Measurements from ENCODE around the gene PPA1.
"Not testable (repeated sequence)": the region's sequence is repeated elsewhere in the genome, so short reads cannot be mapped to it uniquely, and the experiment has no call there.

PPA1 gene

DNA sequence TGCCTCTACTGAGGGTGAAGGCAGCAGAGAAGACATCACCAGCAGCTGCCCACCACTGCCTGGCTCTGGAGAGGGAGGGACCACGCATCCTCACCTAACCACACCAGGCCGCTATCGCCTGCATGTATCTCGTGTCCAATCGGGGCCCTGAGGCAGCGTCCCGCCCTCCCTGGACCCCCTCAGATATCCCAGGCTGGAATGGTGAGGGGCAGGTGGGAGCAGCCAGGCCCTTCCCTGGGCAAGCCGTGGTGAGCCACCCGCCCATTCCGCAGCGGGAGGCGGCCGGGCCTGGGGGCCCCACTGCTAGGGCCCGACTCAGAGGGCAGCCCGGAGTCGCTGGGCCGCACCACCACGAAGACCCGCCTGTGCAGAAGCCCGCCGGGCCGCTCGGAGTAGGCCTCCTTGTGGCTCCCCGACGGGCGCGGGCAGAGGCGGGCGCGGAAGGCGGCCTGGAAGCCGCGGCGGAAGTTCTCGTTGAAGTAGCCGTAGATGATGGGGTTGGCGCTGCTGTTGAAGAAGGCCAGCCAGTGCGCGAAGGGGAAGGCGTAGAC, 21.6 kb upstream of the PPA1 start:
- no peak for DNase-seq

DNA sequence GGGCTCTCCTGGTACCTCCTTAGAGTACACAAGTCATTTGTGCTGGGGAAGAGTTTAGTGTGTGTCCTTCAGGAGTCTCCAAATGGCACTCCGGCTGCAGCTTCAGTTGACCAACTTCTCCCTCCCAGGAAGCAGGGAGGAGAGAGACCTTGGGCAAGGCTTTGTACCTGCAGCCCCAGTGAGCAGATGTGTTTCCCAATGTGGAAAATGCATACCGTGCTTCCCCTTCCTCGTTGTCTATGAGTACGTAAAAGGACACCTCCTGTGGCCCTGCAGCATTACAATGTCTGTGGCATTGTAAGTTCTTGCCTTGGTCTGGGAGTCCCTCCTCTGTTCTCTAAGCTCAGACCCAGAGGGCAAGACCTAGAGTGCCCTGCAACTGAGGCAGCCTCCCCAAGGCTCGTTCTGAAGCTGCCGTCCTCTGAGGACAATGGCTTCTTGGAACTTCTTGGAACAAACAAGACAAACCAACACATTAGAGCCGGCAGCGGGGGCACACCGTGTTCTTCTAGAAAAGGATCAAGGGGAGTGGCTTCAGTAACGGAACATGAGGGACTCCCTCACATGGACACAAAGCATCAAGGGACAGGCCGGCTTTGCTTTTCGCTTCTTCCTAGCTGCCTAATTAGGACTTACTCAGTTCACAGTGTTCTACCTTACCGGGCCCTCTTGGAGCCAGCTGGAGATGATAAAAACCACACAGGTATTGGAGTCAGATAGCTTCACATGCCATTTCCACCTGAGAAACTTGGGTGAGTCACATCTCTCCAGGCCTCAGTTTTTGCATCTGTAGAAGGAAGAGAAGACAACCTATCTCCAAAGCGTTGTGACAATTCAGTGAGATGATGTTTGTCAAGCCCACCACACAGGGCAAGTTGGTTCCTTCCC, 20.9 kb upstream of the PPA1 start:
- no peak for DNase-seq

DNA sequence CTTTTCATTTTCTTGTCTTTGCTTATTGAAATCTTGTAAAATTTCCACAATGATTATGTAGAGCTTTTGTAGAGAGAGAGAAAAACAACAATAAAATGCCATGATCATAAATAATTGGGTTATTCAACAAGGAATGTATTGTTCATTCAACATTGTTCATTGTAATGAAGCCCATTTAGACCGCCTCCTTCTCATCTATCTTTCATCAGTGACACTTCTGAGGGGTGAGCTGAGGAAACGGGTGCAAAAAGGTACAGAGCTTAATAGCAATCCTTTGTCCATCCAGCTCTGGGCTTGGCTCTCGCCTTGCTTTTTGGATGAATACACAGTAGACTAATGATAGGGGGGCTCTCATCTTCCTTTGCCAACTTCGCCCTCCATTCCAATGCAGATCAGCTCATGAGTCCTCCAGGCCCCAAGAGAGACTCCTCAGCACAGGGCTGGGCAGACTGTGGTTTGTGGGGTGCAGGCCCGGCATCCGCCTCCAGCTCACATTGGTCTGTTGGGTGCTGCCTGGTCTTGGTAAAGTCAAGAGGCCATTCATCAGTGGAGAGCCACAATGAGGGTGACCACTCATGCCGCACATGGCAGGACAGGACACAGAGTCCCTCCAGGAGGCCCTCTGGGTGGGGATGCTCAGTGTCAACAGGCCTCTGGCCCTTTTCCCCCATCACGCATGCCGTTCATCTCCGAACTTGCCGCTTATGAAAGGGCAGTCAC, 17.9 kb upstream of the PPA1 start:
- DNase-seq = no peak

DNA sequence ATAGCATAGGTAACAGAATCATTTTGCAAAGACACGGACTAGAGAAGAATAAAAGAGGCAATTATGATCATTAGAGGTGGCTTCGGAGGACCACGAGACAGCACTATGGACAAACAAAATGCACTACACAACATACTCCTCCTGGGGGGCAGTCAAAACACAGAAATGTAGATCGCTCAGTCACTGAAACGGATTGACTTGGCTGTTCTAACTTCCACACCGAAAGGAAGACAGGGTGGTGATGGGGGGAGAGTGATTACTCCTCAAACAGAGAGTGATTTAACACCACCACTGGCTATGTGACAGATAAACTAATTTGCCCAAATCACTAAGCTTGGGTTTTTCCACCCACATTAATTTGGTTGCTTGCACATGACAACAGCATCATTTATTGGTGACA, 14.1 kb upstream of the PPA1 start:
- no peak for DNase-seq

DNA sequence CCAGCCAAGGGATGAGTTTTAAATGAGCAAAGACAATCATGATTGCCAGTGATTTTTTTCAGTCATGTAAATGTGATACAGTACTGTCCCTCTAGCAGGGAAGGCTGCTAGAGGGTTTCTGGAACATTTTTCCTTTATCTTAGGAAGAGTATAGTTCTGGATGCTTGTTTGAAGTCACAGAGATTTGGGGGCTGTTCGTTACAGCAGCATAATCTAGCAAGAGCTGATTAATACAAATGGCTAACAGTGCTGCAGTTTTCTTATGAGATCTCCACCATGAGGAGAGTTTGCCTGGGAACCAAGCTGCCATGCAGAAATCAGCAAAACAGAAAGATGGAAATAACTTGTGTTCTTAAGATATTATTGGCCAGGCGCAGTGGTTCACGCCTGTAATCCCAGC, 7.9 kb upstream of the PPA1 start:
- DNase-seq = no peak

DNA sequence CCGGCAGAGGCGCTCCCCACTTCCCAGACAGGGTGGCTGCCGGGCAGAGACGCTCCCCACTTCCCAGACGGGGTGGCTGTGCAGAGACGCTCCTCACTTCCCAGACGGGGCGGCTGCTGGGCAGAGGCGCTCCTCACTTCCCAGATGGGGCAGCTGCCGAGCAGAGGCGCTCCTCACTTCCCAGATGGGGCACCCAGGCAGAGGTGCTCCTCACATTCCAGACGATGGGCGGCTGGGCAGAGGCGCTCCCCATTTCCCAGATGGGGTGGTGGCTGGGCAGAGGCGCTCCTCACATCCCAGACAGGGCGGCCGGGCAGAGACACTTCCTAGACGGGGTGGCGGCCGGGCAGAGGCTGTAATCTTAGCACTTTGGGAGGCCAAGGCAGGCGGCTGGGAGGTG, 6.8 kb upstream of the PPA1 start:
- not testable (repeated sequence) for DNase-seq

DNA sequence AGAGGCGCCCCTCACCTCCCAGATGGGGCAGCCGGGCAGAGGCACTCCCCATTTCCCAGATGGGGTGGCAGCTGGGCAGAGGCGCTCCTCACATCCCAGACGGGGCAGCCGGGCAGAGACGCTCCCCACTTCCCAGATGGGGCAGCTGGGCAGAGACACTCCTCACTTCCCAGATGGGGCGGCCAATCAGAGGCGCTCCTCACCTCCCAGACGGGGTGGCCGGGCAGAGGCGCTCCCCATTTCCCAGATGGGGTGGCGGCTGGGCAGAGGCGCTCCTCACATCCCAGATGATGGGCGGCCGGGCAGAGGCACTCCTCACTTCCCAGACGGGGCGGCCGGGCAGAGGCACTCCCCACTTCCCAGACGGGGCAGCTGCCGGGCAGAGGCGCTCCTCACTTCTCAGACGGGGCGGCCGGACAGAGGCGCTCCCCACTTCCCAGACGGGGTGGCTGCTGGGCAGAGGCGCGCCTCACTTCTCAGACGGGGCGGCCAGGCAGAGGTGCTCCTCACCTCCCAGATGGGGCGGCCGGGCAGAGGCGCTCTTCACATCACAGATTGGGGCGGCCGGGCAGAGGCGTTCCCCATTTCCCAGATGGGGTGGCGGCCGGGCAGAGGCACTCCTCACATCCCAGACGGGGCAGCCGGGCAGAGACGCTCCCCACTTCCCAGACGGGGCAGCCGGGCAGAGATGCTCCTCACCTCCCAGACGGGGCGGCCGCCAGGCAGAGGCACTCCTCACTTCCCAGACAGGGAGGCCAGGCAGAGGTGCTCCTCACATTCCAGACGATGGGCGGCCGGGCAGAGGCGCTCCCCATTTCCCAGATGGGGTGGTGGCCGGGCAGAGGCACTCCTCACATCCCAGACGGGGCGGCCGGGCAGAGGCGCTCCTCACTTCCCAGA, 6.1 kb upstream of the PPA1 start:
- DNase-seq = not testable (repeated sequence)

DNA sequence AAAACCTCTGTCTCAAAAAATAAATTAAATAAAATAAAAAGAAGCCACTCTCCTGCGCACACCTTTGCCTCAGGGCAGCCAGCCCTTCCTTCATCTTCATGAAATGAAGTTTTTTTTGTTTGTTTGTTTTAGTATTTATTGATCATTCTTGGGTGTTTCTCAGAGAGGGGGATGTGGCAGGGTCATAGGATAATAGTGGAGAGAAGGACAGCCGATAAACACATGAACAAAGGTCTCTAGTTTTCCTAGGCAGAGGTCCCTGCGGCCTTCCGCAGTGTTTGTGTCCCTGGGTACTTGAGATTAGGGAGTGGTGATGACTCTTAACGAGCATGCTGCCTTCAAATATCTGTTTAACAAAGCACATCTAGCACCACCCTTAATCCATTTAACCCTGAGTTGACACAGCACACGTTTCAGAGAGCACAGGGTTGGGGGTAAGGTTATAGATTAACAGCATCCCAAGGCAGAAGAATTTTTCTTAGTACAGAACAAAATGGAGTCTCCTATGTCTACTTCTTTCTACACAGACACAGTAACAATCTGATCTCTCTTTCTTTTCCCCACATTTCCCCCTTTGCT, 4.8 kb upstream of the PPA1 start:
- DNase-seq = not testable (repeated sequence)

DNA sequence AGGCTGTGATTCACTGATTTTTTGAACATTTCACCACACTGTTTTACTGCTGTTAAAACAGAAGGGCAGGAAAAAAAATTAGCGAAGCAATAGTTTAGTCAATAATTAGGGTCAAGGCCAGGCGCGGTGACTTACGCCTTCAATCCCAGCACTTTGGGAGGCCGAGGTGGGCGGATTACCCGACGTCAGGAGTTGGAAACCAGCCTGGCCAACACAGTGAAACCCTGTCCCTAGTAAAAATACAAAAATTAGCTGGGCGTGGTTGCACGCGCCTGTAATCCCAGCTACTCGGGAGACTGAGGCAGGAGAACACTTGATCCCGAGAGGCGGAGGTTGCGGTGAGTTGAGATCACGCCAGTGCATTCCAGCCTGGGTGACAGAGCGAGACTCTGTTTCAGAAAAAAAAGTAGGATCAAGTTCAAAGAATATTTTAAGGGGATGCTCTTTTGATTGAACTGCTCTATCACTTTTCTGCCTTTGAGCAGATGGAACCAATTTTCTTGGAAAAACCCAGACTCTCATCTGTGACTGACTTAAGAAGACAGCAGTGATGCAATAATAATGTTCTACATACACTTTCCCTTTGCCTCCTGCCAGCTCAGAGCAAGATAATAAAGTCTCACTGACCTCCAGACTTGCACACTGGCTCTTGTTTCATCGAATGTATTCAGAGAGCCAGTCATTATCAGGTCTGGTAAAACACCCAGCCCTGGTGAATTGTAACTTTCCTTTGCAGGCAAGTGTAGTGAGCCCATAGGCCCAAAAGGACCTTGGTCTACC, 1.6 kb upstream of the PPA1 start:
- no peak for DNase-seq

DNA sequence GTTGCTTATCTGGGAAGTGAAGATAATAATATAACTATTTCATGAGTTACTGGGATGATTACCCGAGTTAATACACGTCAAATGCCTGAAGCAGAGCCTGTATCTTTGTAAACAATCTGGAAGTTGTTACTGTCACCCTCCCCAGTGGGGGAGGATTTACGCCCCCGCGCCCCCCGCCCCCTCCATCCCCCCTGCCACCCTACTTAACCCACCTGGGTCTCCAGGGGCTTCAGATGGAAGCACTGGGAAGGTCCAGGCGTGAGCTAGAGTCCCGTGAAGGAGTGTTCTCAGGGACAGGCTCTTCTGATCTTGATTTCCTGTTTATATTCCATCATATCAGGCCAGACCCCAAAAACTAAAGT, 691 bp upstream of the PPA1 start:
- no peak for DNase-seq

DNA sequence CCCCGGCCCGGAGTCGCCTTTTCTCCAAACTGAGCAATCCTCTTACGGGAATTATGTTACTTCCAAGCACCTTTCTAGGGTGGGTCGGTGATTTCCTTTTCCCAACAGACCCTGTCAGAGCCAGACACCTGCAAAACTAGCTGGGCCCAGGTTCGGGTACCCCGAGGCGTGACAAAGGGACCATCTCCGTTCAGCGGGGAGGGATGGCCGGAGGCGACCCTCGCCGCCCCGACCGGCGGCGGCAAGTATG, 445 bp downstream of the PPA1 start:
- no peak for DNase-seq

DNA sequence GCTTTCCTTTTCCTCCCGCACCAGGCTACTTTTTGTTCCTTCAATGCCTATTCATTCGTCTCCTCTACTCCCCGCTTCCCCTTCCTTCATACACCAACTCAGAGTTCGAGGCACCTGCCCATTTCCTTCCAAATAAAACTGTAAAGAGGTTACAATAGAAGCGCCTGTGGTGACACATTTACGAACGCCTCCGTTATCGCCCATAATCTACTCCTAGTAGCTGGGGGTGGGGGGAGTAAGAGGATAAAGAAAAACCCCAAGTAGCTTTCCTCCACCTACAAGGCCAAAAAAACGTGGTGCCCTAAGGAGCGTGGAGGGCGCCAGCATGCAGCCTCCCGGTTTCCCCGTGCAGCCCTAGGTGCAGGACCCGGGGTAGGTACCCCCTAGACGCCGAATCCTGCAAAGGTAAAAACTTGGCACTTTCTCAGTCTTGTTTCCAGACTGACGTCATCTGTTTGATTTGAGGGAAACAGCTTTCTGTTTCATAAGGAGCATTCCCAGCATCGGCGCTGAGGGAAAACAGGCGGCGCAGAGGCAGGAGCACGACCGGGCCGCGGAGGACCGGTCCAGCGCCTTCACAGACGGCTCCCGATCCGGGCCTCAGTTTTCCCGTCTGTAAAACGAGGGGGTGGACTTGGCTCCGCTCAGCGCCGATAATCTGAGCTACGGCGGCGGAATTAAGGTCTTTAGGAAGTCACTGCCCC, 922 bp downstream of the PPA1 start:
- DNase-seq = peak; percentile 56

DNA sequence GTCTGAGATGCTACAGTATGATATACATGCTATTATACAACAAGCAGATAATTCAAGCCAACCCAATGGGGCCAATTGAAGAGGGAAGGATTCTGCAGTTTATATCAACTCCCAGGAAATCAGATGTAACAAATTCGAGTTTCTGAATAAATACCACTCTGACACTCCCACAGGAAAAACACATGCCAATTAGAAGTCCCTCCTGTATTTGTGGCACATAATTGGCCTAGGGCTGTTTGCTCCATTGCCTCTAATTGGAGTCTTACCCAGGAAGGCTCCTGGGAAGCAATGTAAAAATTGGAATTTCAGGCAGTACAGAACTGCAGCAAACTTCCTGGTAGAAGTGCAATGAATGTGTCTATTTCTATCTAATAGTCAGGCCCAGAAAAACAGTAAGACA, 4.7 kb downstream of the PPA1 start:
- DNase-seq = no peak

DNA sequence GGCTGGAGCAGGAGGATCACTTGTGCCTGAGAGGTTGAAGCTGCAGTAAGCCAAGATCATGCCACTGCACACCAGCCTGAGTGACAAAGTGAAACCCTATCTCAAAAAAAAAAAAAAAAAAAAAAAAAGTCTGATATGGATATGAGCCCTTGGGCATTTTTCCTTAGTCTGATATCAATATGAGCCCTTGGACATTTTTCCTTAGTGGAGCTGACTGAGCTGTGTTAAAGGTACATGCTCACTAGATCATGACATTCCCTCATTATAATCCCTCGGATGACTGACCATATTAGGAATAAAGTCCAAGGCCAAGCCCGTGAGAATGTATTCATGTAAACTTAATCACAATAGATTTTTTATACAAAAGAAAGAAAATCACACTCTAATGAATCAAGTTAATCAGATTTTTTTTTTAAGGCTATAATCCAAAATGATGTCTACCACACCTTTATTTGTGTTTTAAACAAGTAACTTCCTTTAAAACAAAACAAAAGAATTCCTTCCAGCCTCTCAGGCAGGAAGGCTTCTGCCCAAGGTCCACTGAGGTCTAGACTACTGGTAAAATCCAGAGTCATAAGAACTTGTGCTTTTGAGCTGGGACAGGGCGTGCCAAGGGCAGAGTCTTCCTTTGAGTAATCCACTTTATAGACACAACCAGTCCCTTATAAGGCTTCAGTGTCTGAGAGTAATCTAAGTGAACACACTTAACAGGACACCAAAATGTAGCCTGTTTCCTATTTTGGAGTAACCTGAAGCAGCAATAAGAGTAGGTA, 5.5 kb downstream of the PPA1 start:
- DNase-seq = no peak

DNA sequence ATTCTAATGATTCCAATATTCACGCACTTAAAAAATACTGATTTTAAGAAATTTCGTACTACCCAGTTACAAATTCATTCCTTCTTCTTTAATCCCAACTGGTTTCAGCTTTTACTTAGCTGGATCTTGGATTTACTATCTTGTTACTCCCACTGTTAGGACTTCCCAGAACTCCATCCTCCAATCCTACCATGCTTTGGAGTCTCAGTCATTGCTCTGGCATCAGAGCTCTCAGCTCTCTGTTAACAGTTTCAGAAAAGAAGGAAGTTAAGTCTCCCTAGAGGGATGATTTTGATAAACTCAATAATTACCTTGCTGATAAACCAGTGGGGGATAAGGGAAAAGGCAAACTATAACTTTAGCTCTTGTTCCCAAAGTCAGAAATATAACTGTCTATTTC, 9.5 kb downstream of the PPA1 start:
- DNase-seq = no peak

DNA sequence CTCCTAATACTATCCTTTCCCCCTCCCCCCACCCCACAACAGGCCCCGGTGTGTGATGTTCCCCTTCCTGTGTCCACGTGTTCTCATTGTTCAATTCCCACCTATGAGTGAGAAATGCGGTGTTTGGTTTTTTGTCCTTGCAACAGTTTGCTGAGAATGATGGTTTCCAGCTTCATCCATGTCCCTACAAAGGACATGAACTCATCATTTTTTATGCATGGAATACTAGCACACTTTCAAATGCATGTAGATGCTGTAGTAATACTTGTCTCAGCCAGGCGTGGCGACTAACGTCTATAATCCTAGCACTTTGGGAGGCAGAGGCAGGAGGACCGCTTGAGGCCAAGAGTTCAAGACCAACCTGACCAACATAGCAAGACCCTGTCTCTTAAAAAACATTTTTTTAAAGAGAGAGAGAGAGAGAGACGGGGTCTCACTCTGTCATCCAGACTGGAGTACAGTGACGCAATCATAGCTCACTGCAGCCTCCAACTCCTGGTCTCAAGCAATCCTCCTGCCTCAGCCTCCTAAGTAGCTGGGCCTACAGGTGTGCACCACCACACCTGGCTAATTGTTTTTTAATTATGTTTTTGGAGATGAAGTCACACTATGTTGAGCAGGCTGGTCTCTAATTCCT, 10.3 kb downstream of the PPA1 start:
- DNase-seq = not testable (repeated sequence)

DNA sequence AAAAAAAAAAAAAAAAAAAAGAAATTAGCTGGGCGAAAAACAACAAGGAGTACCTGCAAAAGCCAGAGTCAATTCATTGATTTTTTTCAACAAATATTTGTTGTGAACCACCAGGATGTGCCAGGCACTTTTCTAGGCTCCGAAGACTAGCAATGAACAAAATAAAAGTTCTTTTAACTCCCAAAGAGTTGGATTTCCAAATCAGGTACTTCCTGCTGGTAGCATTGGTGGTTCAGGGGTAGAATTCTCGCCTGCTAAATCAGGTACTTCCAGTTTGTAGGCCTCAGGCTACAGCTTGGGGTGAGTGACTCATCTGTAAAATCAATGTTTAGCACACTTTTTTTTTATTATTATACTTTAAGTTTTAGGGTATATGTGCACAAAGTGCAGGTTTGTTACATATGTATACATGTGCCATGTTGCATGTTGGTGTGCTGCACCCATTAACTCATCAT, 10.9 kb downstream of the PPA1 start:
- no peak for DNase-seq

DNA sequence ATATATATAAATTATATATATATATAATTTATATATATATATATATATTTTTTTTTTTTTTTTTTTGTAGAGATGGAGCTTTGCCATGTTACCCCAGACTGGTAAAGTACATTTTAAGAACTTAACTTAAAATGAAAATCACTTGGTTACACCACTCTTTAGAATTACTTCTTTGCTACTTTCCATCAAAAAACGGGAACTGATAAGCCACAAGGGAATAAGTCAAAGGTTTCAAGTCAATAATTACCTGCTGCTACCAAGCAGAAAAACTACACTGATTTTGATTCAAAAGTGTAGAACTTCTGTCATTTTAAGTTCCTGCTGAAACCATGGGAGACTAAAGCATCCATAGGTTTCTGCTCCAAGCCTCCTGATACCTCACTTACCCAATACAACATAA, 12.2 kb downstream of the PPA1 start:
- peak; percentile 4 for DNase-seq

DNA sequence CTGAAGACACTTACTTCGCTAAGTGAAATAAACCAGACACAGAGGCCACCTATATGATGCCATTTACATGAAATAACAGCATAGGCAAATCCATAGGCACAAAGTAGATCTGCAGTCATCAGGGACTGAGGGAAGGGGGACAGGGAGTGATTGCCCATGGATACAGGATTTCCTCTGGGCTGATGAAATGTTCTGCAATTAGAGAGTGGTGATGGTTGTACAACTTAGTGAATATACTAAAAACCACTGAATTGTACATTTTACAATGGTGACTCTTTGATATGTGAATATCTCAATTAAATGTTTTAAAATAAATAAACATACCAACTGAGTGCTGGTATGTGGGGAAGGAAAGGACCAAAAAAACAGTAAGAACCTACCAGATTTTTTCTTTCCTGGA, 20.4 kb downstream of the PPA1 start:
- no peak for DNase-seq

DNA sequence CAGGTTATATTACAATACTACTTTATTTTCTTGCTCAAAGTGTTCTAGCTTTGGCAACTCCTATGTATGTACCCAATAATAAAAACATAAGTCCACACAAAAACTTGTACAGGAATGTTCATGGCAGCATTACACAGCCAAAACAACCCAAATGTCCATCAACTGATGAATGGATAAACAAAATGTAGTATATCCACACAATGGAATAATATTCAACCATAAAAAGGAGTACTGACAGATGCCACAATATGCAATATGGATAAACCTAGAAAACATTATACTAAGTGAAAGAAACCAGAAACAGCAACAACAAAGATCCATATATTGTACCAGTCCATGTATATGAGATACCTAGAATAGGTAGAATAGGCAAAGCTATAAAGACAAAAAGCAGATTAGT, 21.0 kb downstream of the PPA1 start:
- no peak for DNase-seq
